NOMO-1 treated with DMSO at 0.1 percent for 48 hours (cell line): ENCODE measurements around the gene TM7SF2.
A peak's percentile ranks its signal among the peaks of the same experiment; 100 is the strongest.

Experiments used
- DNase-seq: peaks from one replicate; lab custom pipeline; 2025; ENCODE audit not compliant: unreplicated experiment; lab: John Stamatoyannopoulos, UW

The TM7SF2 gene

GRCh38 chr11:65089621-65090020 lies 22.1 kb upstream of the TM7SF2 start:
- DNase-seq, result no peak

- DNase-seq, result no peak
Measured at GRCh38 chr11:65090628-65091027, 21.0 kb upstream of the TM7SF2 start.

- DNase-seq, result no peak
Measured at GRCh38 chr11:65095427-65095826, 16.2 kb upstream of the TM7SF2 start.

- peak; percentile 92 for DNase-seq
Measured at GRCh38 chr11:65095974-65096806, 15.5 kb upstream of the TM7SF2 start, which contains the start of gene VPS51. TSS of gene VPS51 (plus strand) at chr11:65096214. CDS start at chr11:65096251, 37 bp downstream.

DNA sequence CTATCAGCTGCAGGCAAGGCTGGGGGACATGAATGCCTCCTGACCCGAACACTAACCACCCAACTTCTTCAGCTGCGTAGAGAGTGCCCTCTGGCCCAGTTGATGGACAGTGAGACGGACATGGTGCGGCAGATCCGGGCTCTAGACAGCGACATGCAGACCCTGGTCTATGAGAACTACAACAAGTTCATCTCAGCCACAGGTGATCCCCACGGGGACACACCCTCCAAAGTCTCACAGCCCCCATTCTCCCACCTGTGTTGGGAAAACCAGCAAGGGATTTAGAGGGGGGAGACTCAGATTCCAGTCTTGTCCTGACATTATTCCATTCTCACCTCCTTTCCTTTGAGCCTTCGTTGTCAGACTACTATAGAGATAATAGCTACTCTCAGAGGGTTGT lies 14.7 kb upstream of the TM7SF2 start:
- no peak for DNase-seq

DNA sequence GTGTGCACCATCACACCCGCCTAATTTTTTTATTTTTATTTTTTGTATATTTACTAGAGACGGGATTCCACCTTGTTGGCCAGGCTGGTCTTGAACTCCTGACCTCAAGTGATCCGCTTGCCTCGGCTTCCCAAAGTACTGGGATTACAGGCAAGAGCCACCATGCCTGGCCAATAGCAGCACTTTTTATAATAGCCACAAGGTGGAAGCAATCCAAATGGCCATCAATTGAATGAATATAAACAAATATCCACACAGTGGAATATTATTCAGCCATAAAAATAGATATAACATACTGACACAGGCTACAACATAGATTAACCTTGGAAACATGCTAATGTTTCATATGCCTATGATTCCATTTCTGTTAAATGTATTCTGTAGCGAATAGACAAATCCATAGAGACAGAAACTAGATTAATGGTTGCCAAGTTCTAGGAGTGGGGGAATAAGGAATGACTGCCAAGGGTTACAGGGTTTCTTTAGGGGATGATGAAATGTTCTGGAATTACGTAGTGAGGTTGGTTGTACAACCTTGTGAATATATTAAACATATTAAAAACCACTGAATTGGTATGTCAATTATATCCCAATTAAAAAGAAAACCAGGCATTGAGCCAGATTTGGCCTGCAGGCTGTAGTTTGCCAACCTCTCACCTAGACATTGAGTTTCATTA lies 10.9 kb upstream of the TM7SF2 start:
- no peak for DNase-seq

DNA sequence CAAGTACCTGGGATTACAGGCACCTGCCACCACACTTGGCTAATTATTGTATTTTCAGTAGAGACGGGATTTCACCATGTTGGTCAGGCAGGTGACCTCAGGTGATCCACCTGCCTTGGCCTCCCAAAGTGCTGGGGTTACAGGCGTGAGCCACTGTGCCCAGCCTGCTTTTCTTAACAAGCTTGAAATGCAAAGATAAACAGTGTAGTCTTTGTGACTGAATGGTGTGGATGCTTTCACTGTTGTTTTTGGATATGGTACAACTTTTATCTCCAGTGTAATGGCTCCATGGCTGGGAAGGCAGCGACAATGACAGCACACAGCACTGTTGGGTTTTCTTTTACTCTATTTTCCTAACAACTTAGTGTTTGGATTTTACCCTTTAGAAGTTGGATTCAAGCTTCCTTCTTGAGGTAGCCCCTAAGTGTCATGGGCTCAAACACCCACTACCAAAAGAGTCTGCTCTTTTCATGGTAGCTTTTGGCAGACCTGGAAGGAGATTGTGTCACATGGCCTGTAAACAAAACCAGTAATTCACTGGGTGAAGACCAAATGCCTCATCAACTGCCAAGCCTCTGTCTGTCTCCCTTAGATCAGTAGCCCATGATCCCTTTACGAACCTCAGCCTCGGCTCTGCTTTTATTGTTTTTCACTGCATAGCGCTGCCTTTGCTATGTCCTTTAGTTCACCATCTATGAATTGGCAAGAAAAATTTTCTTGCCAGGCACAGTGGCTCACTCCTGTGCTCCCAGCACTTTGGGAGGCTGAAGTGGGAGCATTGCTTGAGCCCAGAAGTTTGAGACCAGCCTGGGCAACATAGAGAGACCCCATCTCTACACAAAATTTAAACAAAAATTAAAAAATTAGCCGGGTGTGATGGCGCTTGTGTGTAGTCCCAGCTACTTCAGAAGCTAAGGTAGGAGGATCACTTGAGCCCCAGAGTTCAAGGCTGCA lies 9.3 kb upstream of the TM7SF2 start:
- DNase-seq, result no peak

- no peak for DNase-seq
Measured at GRCh38 chr11:65103476-65103875, 8.2 kb upstream of the TM7SF2 start.

DNA sequence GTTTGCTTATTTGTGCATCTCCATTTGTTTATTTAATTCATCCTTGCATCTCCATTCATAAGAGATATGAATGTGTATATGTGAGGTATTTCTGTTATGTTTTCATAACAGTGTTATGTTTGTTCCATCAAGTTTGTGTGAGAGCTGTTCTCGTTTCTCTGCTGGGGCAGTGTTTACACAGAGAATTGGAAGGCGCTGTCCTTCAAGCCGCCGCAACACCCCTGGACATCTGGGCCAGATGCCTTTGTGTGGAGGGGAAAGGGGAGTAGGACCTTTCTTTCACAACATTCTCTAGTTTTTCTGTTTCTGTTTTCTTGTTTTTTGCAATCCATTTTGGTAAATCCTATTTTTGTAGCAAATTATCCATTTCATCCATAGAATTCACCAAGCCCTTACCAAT lies 7.0 kb upstream of the TM7SF2 start:
- no peak for DNase-seq

DNA sequence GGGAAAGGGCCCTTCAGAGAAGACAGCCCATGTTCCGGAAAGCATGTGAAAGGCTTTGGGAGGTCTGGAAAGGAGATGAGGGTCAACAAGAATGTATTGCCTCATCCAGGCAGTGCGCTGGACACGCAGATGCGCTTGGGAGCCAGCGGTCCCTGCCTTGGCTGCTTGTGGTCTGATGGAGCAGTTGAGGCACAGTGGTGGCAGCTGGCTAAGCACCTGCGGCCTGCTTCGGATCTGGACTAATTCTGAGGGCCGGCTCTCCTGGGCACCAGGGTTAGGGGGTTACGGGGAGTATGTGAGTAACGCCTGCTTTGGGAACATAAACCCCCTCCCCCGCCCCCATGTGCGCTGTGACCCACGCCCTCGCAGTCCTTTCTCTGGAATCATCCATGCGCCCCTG lies 4.6 kb upstream of the TM7SF2 start:
- no peak for DNase-seq

- DNase-seq, result no peak
Measured at GRCh38 chr11:65107751-65108468, 3.8 kb upstream of the TM7SF2 start.

DNA sequence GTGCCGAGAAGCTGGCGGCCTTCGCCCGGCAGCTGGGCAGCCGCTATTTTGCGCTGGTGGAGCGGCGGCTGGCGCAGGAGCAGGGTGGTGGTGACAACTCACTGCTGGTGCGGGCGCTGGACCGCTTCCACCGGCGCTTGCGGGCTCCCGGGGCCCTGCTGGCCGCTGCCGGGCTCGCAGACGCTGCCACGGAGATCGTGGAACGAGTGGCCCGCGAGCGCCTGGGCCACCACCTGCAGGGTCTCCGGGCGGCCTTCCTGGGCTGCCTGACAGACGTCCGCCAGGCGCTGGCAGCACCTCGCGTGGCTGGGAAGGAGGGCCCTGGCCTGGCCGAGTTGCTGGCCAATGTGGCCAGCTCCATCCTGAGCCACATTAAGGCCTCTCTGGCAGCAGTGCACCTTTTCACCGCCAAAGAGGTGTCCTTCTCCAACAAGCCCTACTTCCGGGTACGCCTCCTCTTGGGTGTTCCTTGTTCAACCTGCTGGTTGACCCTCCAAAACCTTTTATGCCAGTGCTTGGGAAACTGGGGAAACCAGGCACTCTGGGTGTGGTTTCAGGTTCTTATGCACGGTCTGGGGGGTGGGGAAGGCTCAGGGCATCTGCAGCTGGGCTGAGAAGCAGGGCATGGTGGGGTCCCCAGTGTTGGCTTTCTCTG lies 3.1 kb upstream of the TM7SF2 start:
- no peak for DNase-seq

DNA sequence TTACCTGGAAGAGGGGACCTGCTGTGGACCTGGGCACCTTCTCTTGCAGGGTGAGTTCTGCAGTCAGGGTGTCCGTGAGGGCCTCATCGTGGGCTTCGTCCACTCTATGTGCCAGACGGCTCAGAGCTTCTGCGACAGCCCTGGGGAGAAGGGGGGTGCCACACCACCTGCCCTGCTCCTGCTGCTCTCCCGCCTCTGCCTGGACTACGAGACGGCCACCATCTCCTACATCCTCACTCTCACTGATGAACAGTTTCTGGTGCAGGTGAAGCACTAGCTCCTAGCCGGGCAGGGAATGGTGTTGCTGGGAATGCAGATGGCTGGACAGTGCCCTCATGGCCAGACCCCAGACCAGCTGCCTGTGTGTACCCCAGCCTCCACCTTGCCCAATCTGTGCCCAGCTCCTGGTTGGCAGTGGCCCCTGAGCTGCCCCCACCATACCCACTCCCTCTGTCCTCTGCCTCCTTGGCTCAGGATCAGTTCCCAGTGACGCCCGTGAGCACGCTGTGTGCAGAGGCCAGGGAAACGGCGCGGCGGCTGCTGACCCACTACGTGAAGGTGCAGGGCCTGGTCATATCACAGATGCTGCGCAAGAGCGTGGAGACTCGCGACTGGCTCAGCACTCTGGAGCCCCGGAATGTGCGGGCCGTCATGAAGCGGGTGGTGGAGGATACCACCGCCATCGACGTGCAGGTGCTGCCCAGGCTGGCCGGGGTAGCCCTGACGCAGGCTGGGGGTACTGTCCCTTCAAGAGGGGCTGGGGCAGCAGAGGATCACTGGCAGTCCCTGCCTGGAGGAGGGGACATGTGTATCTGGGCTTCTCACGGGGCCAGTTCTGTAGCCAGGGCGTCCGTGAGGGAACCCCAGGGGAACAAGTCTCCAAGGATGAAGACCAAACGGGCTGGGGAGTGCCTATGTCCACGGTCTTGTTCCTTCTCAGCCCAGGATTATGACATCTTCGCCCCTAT lies 2.2 kb upstream of the TM7SF2 start:
- no peak for DNase-seq

- peak; percentile 67 for DNase-seq
Measured at GRCh38 chr11:65110354-65110861, 1.3 kb upstream of the TM7SF2 start.

- DNase-seq, result no peak
Measured at GRCh38 chr11:65111159-65111743, 421 bp upstream of the TM7SF2 start.

DNA sequence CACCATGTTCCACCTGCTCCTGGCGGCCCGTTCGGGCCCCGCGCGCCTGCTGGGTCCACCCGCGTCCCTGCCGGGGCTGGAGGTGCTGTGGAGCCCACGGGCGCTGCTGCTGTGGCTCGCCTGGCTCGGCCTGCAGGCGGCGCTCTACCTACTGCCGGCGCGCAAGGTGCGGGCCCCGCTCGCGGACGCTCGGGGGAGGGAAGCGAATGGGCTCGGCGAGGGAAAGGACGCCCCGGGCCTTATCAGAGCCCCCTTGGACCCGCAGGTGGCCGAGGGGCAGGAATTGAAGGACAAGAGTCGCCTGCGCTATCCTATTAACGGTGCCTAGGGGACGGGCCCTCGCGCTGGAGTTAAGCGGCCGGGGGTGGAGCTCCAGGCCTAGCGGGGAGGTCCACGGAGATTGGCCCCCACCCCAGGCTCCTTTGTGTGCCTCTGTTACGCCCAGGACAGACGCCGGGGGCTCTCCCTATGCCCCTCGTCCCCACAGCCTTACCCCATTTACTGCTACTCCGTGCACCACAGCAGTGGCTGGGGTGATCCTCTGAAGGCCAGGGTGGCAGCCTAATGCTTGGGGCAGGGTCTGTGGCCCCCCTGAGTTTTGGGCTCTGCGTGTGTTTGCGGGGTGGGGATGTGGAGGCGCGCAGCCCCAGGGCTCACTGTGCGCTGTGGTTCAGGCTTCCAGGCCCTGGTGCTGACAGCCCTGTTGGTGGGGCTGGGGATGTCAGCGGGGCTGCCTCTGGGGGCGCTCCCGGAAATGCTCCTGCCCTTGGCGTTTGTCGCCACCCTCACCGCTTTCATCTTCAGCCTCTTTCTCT lies 1.1 kb downstream of the TM7SF2 start:
- DNase-seq, result peak; percentile 51

DNA sequence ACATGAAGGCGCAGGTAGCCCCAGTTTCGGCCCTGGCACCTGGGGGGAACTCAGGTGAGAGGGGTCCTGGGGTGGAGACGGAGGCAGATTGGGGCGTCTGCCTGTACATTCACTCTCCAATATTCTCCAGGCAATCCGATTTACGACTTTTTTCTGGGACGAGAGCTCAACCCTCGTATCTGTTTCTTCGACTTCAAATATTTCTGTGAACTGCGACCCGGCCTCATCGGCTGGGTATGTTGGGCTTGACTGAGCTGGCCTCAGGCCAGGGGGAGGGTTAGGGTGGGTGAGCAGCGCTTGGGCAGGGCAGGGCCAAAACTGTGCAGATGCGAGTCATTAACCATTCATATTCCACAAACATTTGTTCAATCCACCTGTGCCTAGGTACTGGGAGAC lies 1.7 kb downstream of the TM7SF2 start:
- no peak for DNase-seq

GRCh38 chr11:65113839-65114238 lies 2.2 kb downstream of the TM7SF2 start:
- DNase-seq, result no peak
